ENCODE results near the gene LIPC. TPM values are rescaled to one million over a fixed set of nuclear protein-coding genes. Genes with fewer than 3 reads are reported as not detected.
A peak's percentile ranks its signal among the peaks of the same experiment; 100 is the strongest.

Gene LIPC
- total RNA-seq, 5 donors from 2014 or later (not counting 1 experiment from before 2014, with no cell fraction given), result 0.89 to 2.1 (median 1.5) TPM

DNA sequence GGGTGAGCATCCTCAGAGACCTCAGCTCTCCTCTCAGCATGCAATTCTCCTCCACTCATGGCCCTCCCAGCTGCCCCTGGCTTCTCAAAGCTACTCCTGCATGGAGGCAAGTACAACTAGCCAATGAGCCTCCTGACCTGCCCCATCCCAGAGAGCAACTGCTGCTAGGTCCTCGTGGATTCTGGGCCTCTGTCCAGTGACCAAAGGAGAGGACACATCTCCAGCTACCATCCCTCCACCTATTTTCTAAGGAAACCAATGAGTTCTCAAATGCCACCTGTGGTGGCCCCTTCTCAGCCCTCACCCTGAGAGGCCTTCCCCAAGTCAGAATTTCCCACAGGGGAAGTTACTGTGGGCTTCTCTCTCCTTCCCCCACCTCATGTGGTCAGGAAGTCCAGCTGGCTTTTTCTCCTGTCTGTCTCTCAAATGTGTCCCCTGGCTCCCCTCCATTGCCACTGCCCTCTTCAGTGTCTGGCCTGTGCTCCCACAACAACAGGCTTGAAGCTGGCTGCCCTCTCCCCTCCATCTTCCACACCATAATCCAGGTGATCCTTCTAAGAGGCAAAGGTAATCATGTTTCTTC is 43.0 kb downstream of the LIPC start:
- no peaks in the 10 kb centered on the region for H3K36me3 Mint-ChIP-seq
- ChIA-PET POLR2A (no interaction called here), CTCF (no interaction called here)
- H3K27ac Mint-ChIP-seq, result peak overlapping the region in 1 of 2 donors; percentile 74
- H3K4me3 Mint-ChIP-seq, result peak overlapping the region in 1 of 3 donors; percentile 51
- peaks cover 39 to 61% of the 10 kb centered on the region in 2 experiments for H3K4me1 ChIP-seq (ENCODE audit: control insufficient read depth in 1 of 2, extremely low read depth in 1 of 2, insufficient read depth in 2 of 2, low read length in 2 of 2)
- no peaks in the 10 kb centered on the region for H3K27me3 Mint-ChIP-seq
- H3K27me3 ChIP-seq (replicated peaks in 1 of 2; ENCODE audit: control insufficient read depth in 2 of 2, extremely low read depth in 1 of 2, insufficient read depth in 2 of 2, low read length in 1 of 2), result no peaks in the 10 kb centered on the region
- H3K9me3 Mint-ChIP-seq, result no peaks in the 10 kb centered on the region
- no peak overlapping the region for H3K27ac ChIP-seq (ENCODE audit: low read length)
- H3K4me1 Mint-ChIP-seq, result peaks cover 54 to 64% (median 55%) of the 10 kb centered on the region in 3 donors
- H3K36me3 ChIP-seq (ENCODE audit: control insufficient read depth in 2 of 2, extremely low read depth in 1 of 2, insufficient read depth in 1 of 2, low read length in 1 of 2), result no peaks in the 10 kb centered on the region
- no peaks in the 10 kb centered on the region for H3K9me3 ChIP-seq
- DNase-seq (no peak), ATAC-seq (replicated peaks in 1 of 4) (no peak)
- 67% methylated on average over 1 of the region's 1 CpG for whole genome bisulfite sequencing (ENCODE audit: insufficient coverage)
- no peak overlapping the region for H3K4me3 ChIP-seq (ENCODE audit: control insufficient read depth in 1 of 2, extremely low read depth in 1 of 2, low read length in 1 of 2)

DNA sequence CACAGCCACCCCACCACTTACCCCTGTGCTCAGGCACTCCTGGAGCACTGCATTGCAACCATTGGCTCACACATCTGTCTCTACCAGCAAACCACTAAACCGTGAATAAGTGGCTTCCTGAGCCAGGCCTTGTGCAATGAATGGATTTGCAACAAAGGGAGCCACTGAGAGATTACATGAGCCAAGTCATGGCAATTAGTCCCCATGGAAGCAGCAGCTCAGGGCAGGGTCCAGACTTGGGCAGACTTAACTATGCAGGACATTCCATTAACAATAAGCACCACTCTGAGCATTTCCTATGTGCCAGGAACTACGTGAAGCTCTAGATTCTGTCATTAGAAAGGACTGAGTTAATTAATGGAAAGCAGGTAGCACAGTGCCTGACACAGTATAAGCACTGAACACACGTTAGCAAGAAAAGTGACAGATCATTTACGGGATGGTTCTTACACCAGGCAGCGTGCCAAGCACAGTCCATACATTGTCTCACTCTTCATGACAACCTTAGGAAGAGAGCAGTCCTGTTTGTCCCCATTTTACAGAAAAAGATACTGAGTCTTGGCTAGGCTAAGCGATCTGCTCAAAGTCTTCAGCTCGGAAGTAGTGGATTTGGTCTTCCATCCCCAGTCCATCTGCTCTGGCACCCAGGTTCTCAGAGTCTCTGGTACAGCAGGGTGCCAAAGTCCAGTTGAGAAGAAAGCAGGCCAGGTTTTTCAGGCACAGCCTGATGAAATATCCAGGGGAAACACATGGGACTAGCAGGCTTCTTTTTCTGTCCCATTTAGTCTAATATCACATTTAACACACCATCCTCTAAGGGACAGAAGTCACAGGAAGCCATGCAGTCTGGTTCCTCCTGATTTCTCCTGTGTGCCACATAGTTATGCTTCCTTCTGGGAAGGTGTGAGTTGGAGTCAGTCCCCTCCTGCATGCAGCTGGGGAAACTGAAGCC is 44.1 kb downstream of the LIPC start:
- H3K27ac Mint-ChIP-seq, result peak overlapping the region in 1 of 2 donors; percentile 74
- no peaks in the 10 kb centered on the region for H3K27me3 ChIP-seq (replicated peaks in 1 of 2; ENCODE audit: control insufficient read depth in 2 of 2, extremely low read depth in 1 of 2, insufficient read depth in 2 of 2, low read length in 1 of 2)
- peaks cover 39 to 61% of the 10 kb centered on the region in 2 experiments for H3K4me1 ChIP-seq (ENCODE audit: control insufficient read depth in 1 of 2, extremely low read depth in 1 of 2, insufficient read depth in 2 of 2, low read length in 2 of 2)
- CTCF ChIA-PET, result no interaction called here
- H3K27ac ChIP-seq (ENCODE audit: low read length), result no peak overlapping the region
- H3K36me3 Mint-ChIP-seq, result no peaks in the 10 kb centered on the region
- no peak for ATAC-seq (replicated peaks in 1 of 4)
- no peaks in the 10 kb centered on the region for H3K9me3 ChIP-seq
- no peak for DNase-seq
- 87% methylated on average over 6 of the region's 7 CpGs for WGBS (ENCODE audit: insufficient coverage)
- no peaks in the 10 kb centered on the region for H3K27me3 Mint-ChIP-seq
- peaks cover 54 to 64% (median 55%) of the 10 kb centered on the region in 3 donors for H3K4me1 Mint-ChIP-seq
- no peak overlapping the region for H3K4me3 ChIP-seq (ENCODE audit: control insufficient read depth in 1 of 2, extremely low read depth in 1 of 2, low read length in 1 of 2)
- peak overlapping the region in 1 of 3 donors; percentile 51 for H3K4me3 Mint-ChIP-seq
- no peaks in the 10 kb centered on the region for H3K9me3 Mint-ChIP-seq
- no peaks in the 10 kb centered on the region for H3K36me3 ChIP-seq (ENCODE audit: control insufficient read depth in 2 of 2, extremely low read depth in 1 of 2, insufficient read depth in 1 of 2, low read length in 1 of 2)
- POLR2A ChIA-PET, result no interaction called here

DNA sequence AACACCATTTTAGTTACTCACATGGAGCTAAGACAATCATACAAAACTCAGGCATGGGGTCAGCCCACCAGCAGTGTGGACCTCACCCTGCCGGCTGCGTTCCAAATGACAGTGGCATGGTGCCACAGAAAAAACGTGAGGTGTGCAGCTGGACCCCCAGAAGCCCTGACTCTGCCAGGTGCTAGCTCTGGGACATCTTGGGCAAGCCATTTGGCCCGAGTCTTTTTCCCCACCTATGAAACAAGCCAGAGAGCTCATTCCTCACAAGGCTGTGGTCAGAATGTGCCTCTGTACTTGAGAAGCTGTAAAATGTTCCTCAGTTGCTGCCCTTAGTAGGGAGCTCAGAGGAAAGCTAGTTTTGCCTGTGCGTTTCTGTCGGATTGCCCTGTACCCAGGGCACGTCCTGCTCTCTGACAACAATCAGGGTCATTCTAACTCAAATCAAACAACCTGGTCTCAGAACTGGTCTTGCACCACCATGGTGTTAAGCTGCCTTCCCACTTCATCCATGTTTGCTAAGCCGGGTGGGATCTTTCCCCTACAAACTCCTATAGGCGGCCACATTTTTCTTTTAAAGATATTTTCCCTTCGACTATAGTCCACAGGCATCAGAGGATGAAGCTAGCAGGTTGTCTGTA is 44.9 kb downstream of the LIPC start:
- Mint-ChIP-seq H3K27me3 (no peaks in the 10 kb centered on the region), H3K4me3 (peak overlapping the region in 1 of 3 donors; percentile 14), H3K36me3 (no peaks in the 10 kb centered on the region), H3K4me1 (peaks cover 52 to 64% (median 55%) of the 10 kb centered on the region in 3 donors), H3K27ac (peak overlapping the region; percentile 59 to 79), H3K9me3 (no peaks in the 10 kb centered on the region)
- DNase-seq (no peak), ATAC-seq (replicated peaks in 1 of 4) (no peak)
- Histone ChIP-seq H3K4me3 (ENCODE audit: control insufficient read depth in 1 of 2, extremely low read depth in 1 of 2, low read length in 1 of 2) (no peak overlapping the region), H3K27me3 (replicated peaks in 1 of 2; ENCODE audit: control insufficient read depth in 2 of 2, extremely low read depth in 1 of 2, insufficient read depth in 2 of 2, low read length in 1 of 2) (no peaks in the 10 kb centered on the region), H3K36me3 (ENCODE audit: control insufficient read depth in 2 of 2, extremely low read depth in 1 of 2, insufficient read depth in 1 of 2, low read length in 1 of 2) (no peaks in the 10 kb centered on the region), H3K4me1 (ENCODE audit: control insufficient read depth in 1 of 2, extremely low read depth in 1 of 2, insufficient read depth in 2 of 2, low read length in 2 of 2) (peaks cover 39 to 57% of the 10 kb centered on the region in 2 experiments), H3K27ac (ENCODE audit: low read length) (no peak overlapping the region), H3K9me3 (no peaks in the 10 kb centered on the region)
- WGBS (ENCODE audit: insufficient coverage), result 78% methylated on average over 6 of the region's 10 CpGs
- CTCF ChIA-PET, result no interaction called here
- POLR2A ChIA-PET, result interaction anchor here in 1 of 2 donors (0.5 to 1.0 kb wide), 2 partner anchors 9 to 147 kb away, joined by 3 read pairs; no protein-coding TSS in a partner anchor

DNA sequence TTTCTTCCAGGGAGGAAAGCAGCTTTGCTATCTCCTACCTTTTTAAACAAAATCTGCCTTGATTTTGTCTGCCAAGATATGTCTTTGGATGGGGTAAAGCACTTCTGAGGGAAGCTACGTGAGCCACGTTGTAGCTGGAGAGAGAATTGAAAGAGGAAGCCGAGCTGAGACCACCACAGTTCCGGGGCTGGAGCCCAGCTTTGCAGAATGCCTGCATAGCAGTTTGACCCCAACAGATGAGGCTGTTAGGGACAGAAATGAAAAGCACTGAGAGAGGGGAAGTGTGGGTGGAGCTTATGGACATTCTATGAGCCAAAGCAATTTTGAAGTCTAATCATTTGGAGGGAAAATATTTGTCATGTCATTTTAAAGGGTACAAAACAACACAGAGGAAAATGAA is 45.4 kb downstream of the LIPC start:
- H3K4me1 Mint-ChIP-seq, result peaks cover 52 to 64% (median 54%) of the 10 kb centered on the region in 3 donors
- no peaks in the 10 kb centered on the region for H3K9me3 ChIP-seq
- H3K27ac Mint-ChIP-seq, result peak overlapping the region; percentile 59 to 79
- H3K36me3 ChIP-seq (ENCODE audit: control insufficient read depth in 2 of 2, extremely low read depth in 1 of 2, insufficient read depth in 1 of 2, low read length in 1 of 2), result no peaks in the 10 kb centered on the region
- DNase-seq (no peak), ATAC-seq (replicated peaks in 1 of 4) (no peak)
- POLR2A ChIA-PET, result interaction anchor here in 1 of 2 donors (0.5 to 1.0 kb wide), 3 partner anchors 10 to 148 kb away, joined by 3 to 4 read pairs (median 3); no protein-coding TSS in a partner anchor
- H3K27me3 ChIP-seq (replicated peaks in 1 of 2; ENCODE audit: control insufficient read depth in 2 of 2, extremely low read depth in 1 of 2, insufficient read depth in 2 of 2, low read length in 1 of 2), result no peaks in the 10 kb centered on the region
- H3K27ac ChIP-seq (ENCODE audit: low read length), result no peak overlapping the region
- H3K27me3 Mint-ChIP-seq, result no peaks in the 10 kb centered on the region
- H3K4me3 ChIP-seq (ENCODE audit: control insufficient read depth in 1 of 2, extremely low read depth in 1 of 2, low read length in 1 of 2), result no peak overlapping the region
- 17% methylated on average over 4 of the region's 4 CpGs for WGBS (ENCODE audit: insufficient coverage)
- peak overlapping the region in 1 of 3 donors; percentile 14 for H3K4me3 Mint-ChIP-seq
- peaks cover 39 to 53% of the 10 kb centered on the region in 2 experiments for H3K4me1 ChIP-seq (ENCODE audit: control insufficient read depth in 1 of 2, extremely low read depth in 1 of 2, insufficient read depth in 2 of 2, low read length in 2 of 2)
- no peaks in the 10 kb centered on the region for H3K9me3 Mint-ChIP-seq
- CTCF ChIA-PET, result no interaction called here
- H3K36me3 Mint-ChIP-seq, result no peaks in the 10 kb centered on the region

DNA sequence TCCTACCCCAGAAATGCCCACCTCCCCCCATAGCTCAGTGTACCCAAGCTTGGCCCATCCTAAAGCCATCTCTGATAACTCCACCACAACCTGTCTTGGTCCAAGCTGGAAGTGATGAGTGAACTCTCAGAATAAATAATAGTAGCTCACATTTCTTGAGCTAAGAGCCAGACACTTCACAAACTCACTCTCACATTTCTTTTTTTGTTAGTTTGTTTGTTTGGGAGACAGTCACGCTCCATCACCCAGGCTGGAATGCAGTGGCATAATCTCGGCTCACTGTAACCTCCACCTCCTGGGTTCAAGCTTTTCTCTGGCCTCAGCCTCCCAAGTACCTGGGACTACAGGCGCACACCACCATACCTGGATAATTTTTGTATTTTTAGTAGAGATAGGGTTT is 46.2 kb downstream of the LIPC start:
- H3K27ac ChIP-seq (ENCODE audit: low read length), result no peak overlapping the region
- CTCF ChIA-PET, result no interaction called here

DNA sequence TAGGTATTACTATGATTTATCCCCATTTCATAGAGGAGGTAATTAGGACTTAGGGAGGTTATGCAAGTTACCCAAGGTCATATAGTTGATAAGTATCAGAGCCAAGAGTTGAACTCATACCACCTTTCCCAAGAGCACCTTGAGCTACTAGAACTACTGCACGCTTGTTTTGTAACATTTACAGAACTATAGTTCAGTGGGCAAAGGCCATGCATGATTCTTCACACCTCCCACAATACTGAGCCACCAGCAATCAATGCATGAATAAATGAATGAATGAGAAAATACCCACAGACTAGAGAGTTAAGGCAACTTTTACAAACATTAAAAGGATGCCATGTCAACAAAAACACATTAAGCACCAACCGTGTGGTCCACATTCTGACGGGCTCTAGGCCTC is 46.8 kb downstream of the LIPC start:
- no peak overlapping the region for H3K27ac ChIP-seq (ENCODE audit: low read length)
- ChIA-PET CTCF (no interaction called here), POLR2A (interaction anchor here in 1 of 2 donors (0.6 kb wide), 1 partner anchor 246 kb away, joined by 3 read pairs; no protein-coding TSS in a partner anchor)
- peaks cover 29 to 41% of the 10 kb centered on the region in 2 experiments for H3K4me1 ChIP-seq (ENCODE audit: control insufficient read depth in 1 of 2, extremely low read depth in 1 of 2, insufficient read depth in 2 of 2, low read length in 2 of 2)
- H3K4me3 ChIP-seq (ENCODE audit: control insufficient read depth in 1 of 2, extremely low read depth in 1 of 2, low read length in 1 of 2), result no peak overlapping the region
- no peak for DNase-seq
- H3K27me3 ChIP-seq (replicated peaks in 1 of 2; ENCODE audit: control insufficient read depth in 2 of 2, extremely low read depth in 1 of 2, insufficient read depth in 2 of 2, low read length in 1 of 2), result no peaks in the 10 kb centered on the region
- H3K36me3 ChIP-seq (ENCODE audit: control insufficient read depth in 2 of 2, extremely low read depth in 1 of 2, insufficient read depth in 1 of 2, low read length in 1 of 2), result no peaks in the 10 kb centered on the region
- no peak overlapping the region for H3K27ac Mint-ChIP-seq
- no peaks in the 10 kb centered on the region for H3K9me3 ChIP-seq
- no peaks in the 10 kb centered on the region for H3K27me3 Mint-ChIP-seq
- no peaks in the 10 kb centered on the region for H3K36me3 Mint-ChIP-seq
- H3K4me3 Mint-ChIP-seq, result no peak overlapping the region
- ATAC-seq (replicated peaks in 1 of 4), result no peak
- WGBS (ENCODE audit: insufficient coverage), result 94% methylated on average over 2 of the region's 3 CpGs
- peaks cover 49 to 63% (median 51%) of the 10 kb centered on the region in 3 donors for H3K4me1 Mint-ChIP-seq
- no peaks in the 10 kb centered on the region for H3K9me3 Mint-ChIP-seq

More for the DNA sequence above, 46.2 kb downstream of the LIPC start:
- Histone ChIP-seq H3K36me3 (ENCODE audit: control insufficient read depth in 2 of 2, extremely low read depth in 1 of 2, insufficient read depth in 1 of 2, low read length in 1 of 2) (no peaks in the 10 kb centered on the region), H3K27me3 (replicated peaks in 1 of 2; ENCODE audit: control insufficient read depth in 2 of 2, extremely low read depth in 1 of 2, insufficient read depth in 2 of 2, low read length in 1 of 2) (no peaks in the 10 kb centered on the region), H3K4me3 (ENCODE audit: control insufficient read depth in 1 of 2, extremely low read depth in 1 of 2, low read length in 1 of 2) (no peak overlapping the region), H3K4me1 (ENCODE audit: control insufficient read depth in 1 of 2, extremely low read depth in 1 of 2, insufficient read depth in 2 of 2, low read length in 2 of 2) (peaks cover 34 to 45% of the 10 kb centered on the region in 2 experiments), H3K9me3 (no peaks in the 10 kb centered on the region)
- no peak for ATAC-seq (replicated peaks in 1 of 4)
- Mint-ChIP-seq H3K9me3 (no peaks in the 10 kb centered on the region), H3K4me1 (peaks cover 49 to 63% (median 51%) of the 10 kb centered on the region in 3 donors), H3K27ac (peak overlapping the region in 1 of 2 donors; percentile 13), H3K4me3 (no peak overlapping the region), H3K27me3 (no peaks in the 10 kb centered on the region), H3K36me3 (no peaks in the 10 kb centered on the region)
- WGBS (ENCODE audit: insufficient coverage), result no CpG with 5 or more reads among the region's 3 CpGs
- DNase-seq, result no peak
- POLR2A ChIA-PET, result no interaction called here
